Measurements from ENCODE around the gene GOLGB1.
"Not testable (repeated sequence)": the region's sequence is repeated elsewhere in the genome, so short reads cannot be mapped to it uniquely, and the experiment has no call there.

Gene GOLGB1

GRCh38 chr3:121739902-121740301 lies 9.6 kb downstream of the GOLGB1 start:
- DNase-seq: no peak

GRCh38 chr3:121737644-121738043 lies 11.9 kb downstream of the GOLGB1 start:
- DNase-seq: no peak

- DNase-seq: no peak
Measured at GRCh38 chr3:121736112-121736511, 13.4 kb downstream of the GOLGB1 start.

GRCh38 chr3:121735047-121735696 lies 14.4 kb downstream of the GOLGB1 start:
- DNase-seq: no peak

GRCh38 chr3:121730940-121731687 lies 18.4 kb downstream of the GOLGB1 start:
- no peak for DNase-seq

- no peak for DNase-seq
Measured at GRCh38 chr3:121724130-121724529, 25.4 kb downstream of the GOLGB1 start.

- no peak for DNase-seq
Measured at GRCh38 chr3:121723485-121723884, 26.1 kb downstream of the GOLGB1 start.

- DNase-seq: no peak
Measured at GRCh38 chr3:121722411-121722810, 27.1 kb downstream of the GOLGB1 start.

GRCh38 chr3:121720163-121720562 lies 29.4 kb downstream of the GOLGB1 start:
- no peak for DNase-seq

GRCh38 chr3:121719423-121719822 lies 30.1 kb downstream of the GOLGB1 start:
- no peak for DNase-seq

- no peak for DNase-seq
Measured at GRCh38 chr3:121718205-121718846, 31.2 kb downstream of the GOLGB1 start.

- DNase-seq: no peak
Measured at GRCh38 chr3:121710347-121710746, 39.2 kb downstream of the GOLGB1 start.

- DNase-seq: no peak
Measured at GRCh38 chr3:121707531-121708273, 41.8 kb downstream of the GOLGB1 start.

GRCh38 chr3:121705541-121705940 lies 44.0 kb downstream of the GOLGB1 start:
- DNase-seq: no peak

GRCh38 chr3:121703973-121704372 lies 45.6 kb downstream of the GOLGB1 start:
- no peak for DNase-seq

- DNase-seq: no peak
Measured at GRCh38 chr3:121698901-121699300, 50.6 kb downstream of the GOLGB1 start.

GRCh38 chr3:121698476-121698875 lies 51.1 kb downstream of the GOLGB1 start:
- no peak for DNase-seq

- no peak for DNase-seq
Measured at GRCh38 chr3:121696186-121696585, 53.4 kb downstream of the GOLGB1 start.

- no peak for DNase-seq
Measured at GRCh38 chr3:121692010-121692699, 57.4 kb downstream of the GOLGB1 start.

GRCh38 chr3:121690777-121691405 lies 58.6 kb downstream of the GOLGB1 start:
- DNase-seq: no peak

GRCh38 chr3:121688747-121689146 lies 60.8 kb downstream of the GOLGB1 start:
- DNase-seq: not testable (repeated sequence)

- DNase-seq: no peak
Measured at GRCh38 chr3:121681792-121682191, 67.7 kb downstream of the GOLGB1 start.

Measured in activated naive CD4-positive, alpha-beta T cell treated with Interleukin-2 at 50 U/mL for 16 hours (primary cell).